ENCODE results near the gene HCRT.
"Not testable (repeated sequence)": the region's sequence is repeated elsewhere in the genome, so short reads cannot be mapped to it uniquely, and the experiment has no call there.

HCRT gene

GRCh38 chr17:42159796-42160530 lies 25.3 kb downstream of the HCRT start:
- Histone ChIP-seq H3K4me3 (ENCODE audit: low read length in 2 of 2) (no peak overlapping the region), H3K9ac (ENCODE audit: low read length in 2 of 2) (no peak overlapping the region), H3K4me1 (ENCODE audit: control insufficient read depth, insufficient read depth, low read length) (peaks cover 4% of the 10 kb centered on the region), H3K9me3 (ENCODE audit: control insufficient read depth in 2 of 2, low read length in 2 of 2) (peaks cover 0 to 8% of the 10 kb centered on the region in 2 donors), H3K36me3 (ENCODE audit: control insufficient read depth in 2 of 2, insufficient read depth in 2 of 2, low read length in 2 of 2) (no peaks in the 10 kb centered on the region), H3K27ac (ENCODE audit: low read length) (no peak overlapping the region), H3K27me3 (ENCODE audit: control insufficient read depth in 1 of 2, insufficient read depth in 2 of 2, low read length in 2 of 2) (no peaks in the 10 kb centered on the region)

- no peak overlapping the region for H3K27ac ChIP-seq (ENCODE audit: low read length)
- H3K27me3 ChIP-seq (ENCODE audit: control insufficient read depth in 1 of 2, insufficient read depth in 2 of 2, low read length in 2 of 2), result no peaks in the 10 kb centered on the region
- H3K4me3 ChIP-seq (ENCODE audit: low read length in 2 of 2), result peak overlapping the region; percentile 60 to 99
- peaks cover 0 to 3% of the 10 kb centered on the region in 2 donors for H3K36me3 ChIP-seq (ENCODE audit: control insufficient read depth in 2 of 2, insufficient read depth in 2 of 2, low read length in 2 of 2)
- H3K9ac ChIP-seq (ENCODE audit: low read length in 2 of 2), result no peak overlapping the region
- peaks cover 17% of the 10 kb centered on the region for H3K4me1 ChIP-seq (ENCODE audit: control insufficient read depth, insufficient read depth, low read length)
- peaks cover 0 to 8% of the 10 kb centered on the region in 2 donors for H3K9me3 ChIP-seq (ENCODE audit: control insufficient read depth in 2 of 2, low read length in 2 of 2)
Measured at GRCh38 chr17:42155614-42156045, 29.6 kb downstream of the HCRT start.

- H3K27me3 ChIP-seq (ENCODE audit: control insufficient read depth in 1 of 2, insufficient read depth in 2 of 2, low read length in 2 of 2), result no peaks in the 10 kb centered on the region
- H3K4me1 ChIP-seq (ENCODE audit: control insufficient read depth, insufficient read depth, low read length), result peaks cover 17% of the 10 kb centered on the region
- peaks cover 0 to 3% of the 10 kb centered on the region in 2 donors for H3K36me3 ChIP-seq (ENCODE audit: control insufficient read depth in 2 of 2, insufficient read depth in 2 of 2, low read length in 2 of 2)
- H3K9ac ChIP-seq (ENCODE audit: low read length in 2 of 2), result peak overlapping the region; percentile 93 to 98
- H3K27ac ChIP-seq (ENCODE audit: low read length), result peak overlapping the region; percentile 78
- H3K9me3 ChIP-seq (ENCODE audit: control insufficient read depth in 2 of 2, low read length in 2 of 2), result peaks cover 0 to 8% of the 10 kb centered on the region in 2 donors
- H3K4me3 ChIP-seq (ENCODE audit: low read length in 2 of 2), result peak overlapping the region; percentile 93 to 99
Measured at GRCh38 chr17:42153919-42154742, 31.1 kb downstream of the HCRT start.

GRCh38 chr17:42146911-42147607 lies 38.2 kb downstream of the HCRT start:
- H3K9ac ChIP-seq (ENCODE audit: low read length in 2 of 2), result no peak overlapping the region
- no peak overlapping the region for H3K4me3 ChIP-seq (ENCODE audit: low read length in 2 of 2)
- no peaks in the 10 kb centered on the region for H3K9me3 ChIP-seq (ENCODE audit: control insufficient read depth in 2 of 2, low read length in 2 of 2)
- H3K4me1 ChIP-seq (ENCODE audit: control insufficient read depth, insufficient read depth, low read length), result peaks cover 6% of the 10 kb centered on the region
- H3K27ac ChIP-seq (ENCODE audit: low read length), result no peak overlapping the region
- no peaks in the 10 kb centered on the region for H3K27me3 ChIP-seq (ENCODE audit: control insufficient read depth in 1 of 2, insufficient read depth in 2 of 2, low read length in 2 of 2)
- H3K36me3 ChIP-seq (ENCODE audit: control insufficient read depth in 2 of 2, insufficient read depth in 2 of 2, low read length in 2 of 2), result peaks cover 8 to 13% of the 10 kb centered on the region in 2 donors

GRCh38 chr17:42143138-42143537 lies 42.1 kb downstream of the HCRT start:
- not testable (repeated sequence) for H3K27ac ChIP-seq (ENCODE audit: low read length)

GRCh38 chr17:42142371-42142896 lies 42.8 kb downstream of the HCRT start:
- H3K4me3 ChIP-seq (ENCODE audit: low read length in 2 of 2), result no peak overlapping the region
- no peaks in the 10 kb centered on the region for H3K9me3 ChIP-seq (ENCODE audit: control insufficient read depth in 2 of 2, low read length in 2 of 2)
- H3K4me1 ChIP-seq (ENCODE audit: control insufficient read depth, insufficient read depth, low read length), result peaks cover 19% of the 10 kb centered on the region
- H3K27ac ChIP-seq (ENCODE audit: low read length), result no peak overlapping the region
- H3K9ac ChIP-seq (ENCODE audit: low read length in 2 of 2), result no peak overlapping the region
- H3K36me3 ChIP-seq (ENCODE audit: control insufficient read depth in 2 of 2, insufficient read depth in 2 of 2, low read length in 2 of 2), result peaks cover 8 to 14% of the 10 kb centered on the region in 2 donors
- H3K27me3 ChIP-seq (ENCODE audit: control insufficient read depth in 1 of 2, insufficient read depth in 2 of 2, low read length in 2 of 2), result no peaks in the 10 kb centered on the region

More at GRCh38 chr17:42143138-42143537, 42.1 kb downstream of the HCRT start:
- Histone ChIP-seq H3K4me1 (ENCODE audit: control insufficient read depth, insufficient read depth, low read length) (peaks cover 17% of the 10 kb centered on the region), H3K36me3 (ENCODE audit: control insufficient read depth in 2 of 2, insufficient read depth in 2 of 2, low read length in 2 of 2) (peaks cover 8 to 14% of the 10 kb centered on the region in 2 donors)
- not testable (repeated sequence) for H3K4me3 ChIP-seq (ENCODE audit: low read length in 2 of 2); H3K9ac ChIP-seq (ENCODE audit: low read length in 2 of 2); H3K9me3 ChIP-seq (ENCODE audit: control insufficient read depth in 2 of 2, low read length in 2 of 2); H3K27me3 ChIP-seq (ENCODE audit: control insufficient read depth in 1 of 2, insufficient read depth in 2 of 2, low read length in 2 of 2)

- Histone ChIP-seq H3K36me3 (ENCODE audit: control insufficient read depth in 2 of 2, insufficient read depth in 2 of 2, low read length in 2 of 2) (peaks cover 3 to 12% of the 10 kb centered on the region in 2 donors), H3K27ac (ENCODE audit: low read length) (no peak overlapping the region), H3K27me3 (ENCODE audit: control insufficient read depth in 1 of 2, insufficient read depth in 2 of 2, low read length in 2 of 2) (no peaks in the 10 kb centered on the region), H3K9me3 (ENCODE audit: control insufficient read depth in 2 of 2, low read length in 2 of 2) (no peaks in the 10 kb centered on the region), H3K4me3 (ENCODE audit: low read length in 2 of 2) (no peak overlapping the region), H3K9ac (ENCODE audit: low read length in 2 of 2) (no peak overlapping the region), H3K4me1 (ENCODE audit: control insufficient read depth, insufficient read depth, low read length) (peaks cover 19% of the 10 kb centered on the region)
Measured at GRCh38 chr17:42141382-42141781, 43.9 kb downstream of the HCRT start.

GRCh38 chr17:42140690-42141089 lies 44.6 kb downstream of the HCRT start:
- not testable (repeated sequence) for H3K27ac ChIP-seq (ENCODE audit: low read length); H3K4me3 ChIP-seq (ENCODE audit: low read length in 2 of 2); H3K27me3 ChIP-seq (ENCODE audit: control insufficient read depth in 1 of 2, insufficient read depth in 2 of 2, low read length in 2 of 2); H3K9ac ChIP-seq (ENCODE audit: low read length in 2 of 2); H3K9me3 ChIP-seq (ENCODE audit: control insufficient read depth in 2 of 2, low read length in 2 of 2)
- Histone ChIP-seq H3K36me3 (ENCODE audit: control insufficient read depth in 2 of 2, insufficient read depth in 2 of 2, low read length in 2 of 2) (peaks cover 5 to 12% of the 10 kb centered on the region in 2 donors), H3K4me1 (ENCODE audit: control insufficient read depth, insufficient read depth, low read length) (peaks cover 19% of the 10 kb centered on the region)

- peaks cover 5 to 9% of the 10 kb centered on the region in 2 donors for H3K36me3 ChIP-seq (ENCODE audit: control insufficient read depth in 2 of 2, insufficient read depth in 2 of 2, low read length in 2 of 2)
- H3K9ac ChIP-seq (ENCODE audit: low read length in 2 of 2), result peak overlapping the region; percentile 4 to 36
- H3K27ac ChIP-seq (ENCODE audit: low read length), result peak overlapping the region; percentile 37
- H3K4me1 ChIP-seq (ENCODE audit: control insufficient read depth, insufficient read depth, low read length), result peaks cover 24% of the 10 kb centered on the region
- H3K9me3 ChIP-seq (ENCODE audit: control insufficient read depth in 2 of 2, low read length in 2 of 2), result no peaks in the 10 kb centered on the region
- peak overlapping the region in 1 of 2 donors; percentile 3 for H3K4me3 ChIP-seq (ENCODE audit: low read length in 2 of 2)
- H3K27me3 ChIP-seq (ENCODE audit: control insufficient read depth in 1 of 2, insufficient read depth in 2 of 2, low read length in 2 of 2), result no peaks in the 10 kb centered on the region
Measured at GRCh38 chr17:42138749-42139492, 46.3 kb downstream of the HCRT start.

- Histone ChIP-seq H3K27ac (ENCODE audit: low read length) (no peak overlapping the region), H3K4me3 (ENCODE audit: low read length in 2 of 2) (no peak overlapping the region), H3K9ac (ENCODE audit: low read length in 2 of 2) (no peak overlapping the region)
Measured at GRCh38 chr17:42136654-42137051, 48.6 kb downstream of the HCRT start.

More at GRCh38 chr17:42136654-42137051, 48.6 kb downstream of the HCRT start:
- Histone ChIP-seq H3K4me1 (ENCODE audit: control insufficient read depth, insufficient read depth, low read length) (peaks cover 25% of the 10 kb centered on the region), H3K9me3 (ENCODE audit: control insufficient read depth in 2 of 2, low read length in 2 of 2) (no peaks in the 10 kb centered on the region), H3K27me3 (ENCODE audit: control insufficient read depth in 1 of 2, insufficient read depth in 2 of 2, low read length in 2 of 2) (no peaks in the 10 kb centered on the region), H3K36me3 (ENCODE audit: control insufficient read depth in 2 of 2, insufficient read depth in 2 of 2, low read length in 2 of 2) (peaks cover 5 to 6% of the 10 kb centered on the region in 2 donors)
